SH-SY5Y (cell line): Measurements from ENCODE around the gene RSU1.

Experiments used
- GATA2 ChIP-seq: IDR thresholded peaks from 2 replicates; pipeline ENCODE4 v1.6.1; 2011; ENCODE audit warnings: mild to moderate bottlenecking, low read depth, low read length
- GATA3 ChIP-seq: IDR thresholded peaks from 2 replicates; pipeline ENCODE4 v1.6.1; 2011; ENCODE audit warnings: low read depth, mild to moderate bottlenecking, low read length, moderate library complexity

RSU1 gene

GRCh38 chr10:16843252-16843870 is 26.1 kb upstream of the RSU1 start:
- TF ChIP-seq GATA3 (no peak), GATA2 (no peak)

- TF ChIP-seq GATA3: no peak
- TF ChIP-seq GATA2: no peak
Observed at GRCh38 chr10:16835228-16835627, 18.0 kb upstream of the RSU1 start.

- TF ChIP-seq GATA3: no peak
- no peak for TF ChIP-seq GATA2
Observed at GRCh38 chr10:16832351-16833080, 15.3 kb upstream of the RSU1 start.

GRCh38 chr10:16828701-16829175 is 11.5 kb upstream of the RSU1 start:
- TF ChIP-seq GATA3 (no peak), GATA2 (no peak)

- TF ChIP-seq GATA2: no peak
- no peak for TF ChIP-seq GATA3
Observed at GRCh38 chr10:16828114-16828568, 10.9 kb upstream of the RSU1 start.

- TF ChIP-seq GATA3: no peak
- no peak for TF ChIP-seq GATA2
Observed at GRCh38 chr10:16822726-16823360, 5.6 kb upstream of the RSU1 start.

GRCh38 chr10:16822027-16822426 is 4.8 kb upstream of the RSU1 start:
- TF ChIP-seq GATA2: no peak
- TF ChIP-seq GATA3: no peak

GRCh38 chr10:16820421-16820820 is 3.2 kb upstream of the RSU1 start:
- no peak for TF ChIP-seq GATA2

- TF ChIP-seq GATA3: no peak
- no peak for TF ChIP-seq GATA2
Observed at GRCh38 chr10:16820018-16820417, 2.8 kb upstream of the RSU1 start.

GRCh38 chr10:16819436-16819835 is 2.2 kb upstream of the RSU1 start:
- no peak for TF ChIP-seq GATA3
- no peak for TF ChIP-seq GATA2

- TF ChIP-seq GATA3 (no peak), GATA2 (no peak)
Observed at GRCh38 chr10:16819026-16819425, 1.8 kb upstream of the RSU1 start.

GRCh38 chr10:16816830-16817124 is 447 bp downstream of the RSU1 start:
- TF ChIP-seq GATA3: no peak
- no peak for TF ChIP-seq GATA2

- TF ChIP-seq GATA2 (no peak), GATA3 (no peak)
Observed at GRCh38 chr10:16816171-16816570, 1.1 kb downstream of the RSU1 start.

- TF ChIP-seq GATA3: no peak
- no peak for TF ChIP-seq GATA2
Observed at GRCh38 chr10:16814012-16814411, 3.2 kb downstream of the RSU1 start.

- TF ChIP-seq GATA3 (no peak), GATA2 (no peak)
Observed at GRCh38 chr10:16812676-16813075, 4.5 kb downstream of the RSU1 start.

- TF ChIP-seq GATA3 (no peak), GATA2 (no peak)
Observed at GRCh38 chr10:16811765-16812164, 5.5 kb downstream of the RSU1 start.

- no peak for TF ChIP-seq GATA3
Observed at GRCh38 chr10:16811292-16811691, 5.9 kb downstream of the RSU1 start.
